Epidermal melanocyte (primary cell): ENCODE measurements around the gene FOXP4.
A peak's percentile ranks its signal among the peaks of the same experiment; 100 is the strongest.

Experiments used
- DNase-seq: peaks from one replicate; pipeline ENCODE4 v3.0.0; 2011; ENCODE audit warnings: low spot score; ENCODE audit not compliant: insufficient read length

FOXP4 gene

GRCh38 chr6:41563060-41563776, 17.0 kb downstream of the FOXP4 start:
- no peak for DNase-seq

GRCh38 chr6:41564448-41565142, 18.4 kb downstream of the FOXP4 start:
- DNase-seq: no peak

DNA sequence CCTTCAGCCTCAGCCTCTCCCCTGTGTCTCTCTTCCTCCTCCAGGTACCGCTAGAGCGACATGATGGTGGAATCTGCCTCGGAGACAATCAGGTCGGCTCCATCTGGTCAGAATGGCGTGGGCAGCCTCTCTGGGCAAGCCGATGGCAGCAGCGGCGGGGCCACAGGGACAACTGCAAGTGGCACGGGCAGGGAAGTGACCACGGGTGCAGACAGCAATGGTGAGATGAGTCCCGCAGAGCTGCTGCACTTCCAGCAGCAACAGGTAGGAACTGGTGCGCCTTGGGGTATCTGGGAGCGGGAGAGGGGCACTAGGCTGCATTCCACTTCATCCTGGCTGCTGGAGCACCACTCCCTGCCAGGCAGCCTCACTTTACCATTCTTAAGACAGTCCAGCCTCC, 19.5 kb downstream of the FOXP4 start:
- no peak for DNase-seq

- DNase-seq: no peak
Observed at GRCh38 chr6:41566961-41567360, 20.8 kb downstream of the FOXP4 start.

DNA sequence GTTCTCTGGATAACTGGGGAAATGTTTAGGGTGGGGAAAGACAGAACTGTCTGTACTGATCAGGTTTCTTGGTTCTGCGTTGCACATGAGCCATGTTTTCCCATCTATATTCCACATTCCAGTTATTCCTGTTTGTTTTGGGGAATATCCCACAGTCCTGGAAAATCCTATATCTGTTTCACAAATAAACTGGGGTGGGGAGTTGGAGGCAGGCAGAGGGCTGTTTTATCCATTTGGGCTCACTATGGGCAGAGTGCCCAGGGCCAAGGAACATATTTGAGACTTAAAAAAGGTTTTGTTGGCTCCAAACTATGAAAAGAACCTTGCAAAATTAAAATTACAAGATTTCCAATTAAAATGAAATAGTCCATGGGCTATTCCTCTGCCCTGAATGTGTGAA, 21.5 kb downstream of the FOXP4 start:
- no peak for DNase-seq

DNA sequence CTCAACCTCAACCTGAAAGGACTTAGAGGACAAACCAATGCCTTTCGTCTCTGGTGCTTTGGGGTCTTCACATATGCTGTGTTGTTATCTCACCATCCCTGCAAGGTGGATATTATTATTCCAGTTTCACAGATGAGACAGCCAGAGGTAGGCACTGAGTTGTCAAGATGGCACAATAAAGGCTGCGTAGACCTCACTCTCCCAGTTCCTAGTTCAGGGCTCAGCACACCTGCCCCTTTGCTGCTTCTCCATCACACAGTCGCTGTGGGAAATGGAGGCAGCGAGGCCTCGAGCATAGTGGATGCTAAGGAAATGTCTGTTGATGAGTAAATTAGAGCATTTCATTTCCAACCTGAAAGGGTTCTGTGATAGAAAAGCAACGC, 22.0 kb downstream of the FOXP4 start:
- DNase-seq: no peak

DNA sequence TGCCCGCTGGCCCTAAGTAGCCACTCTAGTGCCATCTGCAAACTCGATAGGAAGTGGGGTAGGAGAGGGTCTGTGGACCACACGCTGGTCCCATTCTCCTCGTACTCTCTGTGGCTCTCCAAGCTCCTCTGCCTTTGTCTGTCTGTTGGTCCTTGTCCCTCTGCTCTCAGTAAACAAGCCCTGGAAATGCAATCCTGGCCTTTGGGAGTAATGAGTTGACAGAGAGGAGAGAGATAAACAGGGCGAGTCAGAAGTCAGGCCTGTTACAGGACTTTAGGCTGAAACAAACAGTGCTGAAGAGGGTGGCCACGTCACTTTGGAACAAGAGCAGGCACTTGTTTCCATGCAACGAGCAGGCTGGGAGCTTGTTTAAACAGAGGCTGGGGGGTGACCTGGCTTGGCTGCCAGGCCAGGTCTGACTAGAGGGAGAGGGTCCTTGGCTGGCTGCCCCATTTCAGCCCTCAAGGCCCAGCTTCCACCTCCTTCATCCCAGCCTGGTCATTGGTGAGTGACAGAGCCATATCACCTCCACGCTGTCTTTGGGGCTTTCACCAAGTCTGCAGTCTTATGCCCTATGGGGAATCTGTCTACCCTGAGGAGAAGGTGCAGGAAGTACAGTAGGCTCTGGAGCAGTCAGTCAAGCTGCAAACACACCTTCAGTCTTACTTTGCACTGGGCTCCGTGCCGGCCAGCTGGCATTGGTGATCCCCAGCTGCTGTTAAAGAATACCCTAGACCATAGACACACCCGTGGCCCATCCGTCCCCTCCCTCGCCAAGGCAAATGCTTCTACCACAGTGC, 22.6 kb downstream of the FOXP4 start:
- no peak for DNase-seq

- no peak for DNase-seq
Observed at GRCh38 chr6:41570259-41570615, 24.1 kb downstream of the FOXP4 start.

- DNase-seq: no peak
Observed at GRCh38 chr6:41571021-41571780, 25.0 kb downstream of the FOXP4 start.

DNA sequence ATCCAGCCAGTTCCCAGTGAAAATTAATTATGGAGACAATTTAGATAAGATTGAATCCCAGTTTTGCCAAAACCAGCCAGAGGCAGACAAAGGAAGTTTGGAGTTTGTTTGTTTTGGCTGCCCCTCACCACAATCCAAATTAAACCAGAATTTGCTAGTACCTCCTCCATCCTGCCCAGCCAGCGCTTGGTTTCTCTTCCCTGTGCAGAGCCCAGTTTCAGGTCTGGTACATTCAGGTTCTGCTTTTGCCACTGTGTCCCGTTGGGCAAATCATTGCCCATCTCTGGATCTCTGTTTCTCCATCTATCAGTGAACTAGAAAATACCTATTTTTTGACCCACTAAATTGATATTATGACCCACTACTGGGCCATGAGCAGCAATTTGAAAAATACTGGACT, 26.4 kb downstream of the FOXP4 start:
- DNase-seq: no peak

GRCh38 chr6:41573276-41573675, 27.1 kb downstream of the FOXP4 start:
- DNase-seq: no peak

DNA sequence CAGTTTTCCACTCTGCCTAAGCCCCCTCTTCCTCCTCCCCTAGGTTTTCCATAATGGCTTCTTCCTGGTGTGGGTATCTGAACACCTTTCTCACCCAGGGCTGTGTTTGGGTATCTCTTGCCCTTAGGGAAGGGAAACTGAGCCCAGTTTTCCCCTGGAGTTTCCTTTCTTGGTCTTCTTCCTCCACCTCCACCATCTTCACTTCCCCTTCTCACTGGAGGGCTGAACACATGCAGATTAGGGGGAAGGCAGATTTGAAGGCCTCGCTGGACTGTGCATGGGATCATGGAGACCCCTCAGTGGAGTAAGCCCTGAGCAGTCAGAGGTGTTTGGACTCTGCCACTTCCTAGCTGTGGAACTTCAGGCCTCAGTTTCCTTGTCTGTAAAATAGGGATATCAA, 27.8 kb downstream of the FOXP4 start:
- no peak for DNase-seq

DNA sequence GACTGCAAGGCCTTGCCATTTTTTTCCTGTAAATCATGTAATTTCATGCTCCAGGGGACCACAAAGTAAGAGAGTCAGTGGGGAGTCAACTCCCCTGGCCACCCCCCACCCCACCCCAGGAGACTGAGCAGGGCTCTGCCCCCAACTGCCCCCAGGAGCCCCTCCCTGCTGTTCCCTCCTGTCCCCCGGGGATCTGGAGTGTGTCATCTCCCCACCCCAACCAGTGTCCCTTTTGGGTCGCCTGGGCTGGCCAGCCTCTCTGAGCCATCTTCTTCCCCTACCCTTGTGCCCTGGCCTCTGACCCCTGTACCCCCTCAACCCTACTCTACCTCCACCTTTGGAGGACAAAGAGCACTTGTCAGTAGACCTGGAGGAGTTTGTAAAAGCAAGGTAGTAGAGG, 29.4 kb downstream of the FOXP4 start:
- no peak for DNase-seq

GRCh38 chr6:41576667-41577066, 30.5 kb downstream of the FOXP4 start:
- no peak for DNase-seq

GRCh38 chr6:41577356-41578216, 31.4 kb downstream of the FOXP4 start:
- DNase-seq: no peak

DNA sequence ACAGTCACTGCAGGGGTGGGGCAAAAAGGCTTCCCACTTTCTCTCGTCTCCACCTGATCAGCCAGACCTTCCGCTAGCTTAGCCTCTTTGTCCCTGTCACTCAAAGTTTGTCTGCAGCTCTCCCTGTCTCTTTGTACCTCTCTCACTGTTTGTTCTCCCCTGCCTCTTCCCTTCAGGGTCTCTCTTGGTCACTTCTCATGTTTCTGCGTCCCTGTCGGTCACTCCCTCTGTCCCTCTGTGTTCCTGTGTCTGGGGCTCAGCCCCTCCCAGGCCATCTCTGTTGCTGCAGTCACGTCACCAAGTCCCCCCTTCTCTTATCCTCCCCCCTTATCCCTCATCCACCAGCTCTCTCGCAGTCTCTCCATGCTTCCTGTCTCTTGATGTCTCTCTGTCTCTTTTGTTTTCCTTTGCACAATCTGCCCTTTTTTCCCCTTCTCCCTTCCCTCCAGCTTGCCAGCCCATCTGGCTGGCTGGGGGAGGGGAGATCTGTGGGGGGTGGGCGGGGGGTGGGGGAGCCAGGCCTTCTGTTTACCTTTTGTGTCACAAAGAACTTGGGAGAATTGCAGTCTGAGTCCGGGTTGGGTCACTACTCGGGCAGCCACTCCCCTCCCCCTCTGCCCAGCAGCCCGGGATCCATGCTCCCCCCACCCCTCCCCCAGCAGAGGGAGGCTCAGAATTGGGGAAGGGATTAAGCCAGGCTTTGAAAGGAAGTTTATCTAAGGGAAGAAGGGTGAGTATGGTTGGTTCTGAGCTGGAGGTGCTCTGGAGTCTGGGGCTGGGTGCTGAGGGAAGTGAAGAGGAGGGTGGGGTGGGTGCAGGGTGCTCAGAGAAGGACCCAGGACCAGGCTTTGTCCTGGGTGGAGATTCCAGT, 32.3 kb downstream of the FOXP4 start:
- no peak for DNase-seq

- DNase-seq: no peak
Observed at GRCh38 chr6:41579088-41579610, 33.0 kb downstream of the FOXP4 start.

- DNase-seq: no peak
Observed at GRCh38 chr6:41580690-41581089, 34.5 kb downstream of the FOXP4 start.

DNA sequence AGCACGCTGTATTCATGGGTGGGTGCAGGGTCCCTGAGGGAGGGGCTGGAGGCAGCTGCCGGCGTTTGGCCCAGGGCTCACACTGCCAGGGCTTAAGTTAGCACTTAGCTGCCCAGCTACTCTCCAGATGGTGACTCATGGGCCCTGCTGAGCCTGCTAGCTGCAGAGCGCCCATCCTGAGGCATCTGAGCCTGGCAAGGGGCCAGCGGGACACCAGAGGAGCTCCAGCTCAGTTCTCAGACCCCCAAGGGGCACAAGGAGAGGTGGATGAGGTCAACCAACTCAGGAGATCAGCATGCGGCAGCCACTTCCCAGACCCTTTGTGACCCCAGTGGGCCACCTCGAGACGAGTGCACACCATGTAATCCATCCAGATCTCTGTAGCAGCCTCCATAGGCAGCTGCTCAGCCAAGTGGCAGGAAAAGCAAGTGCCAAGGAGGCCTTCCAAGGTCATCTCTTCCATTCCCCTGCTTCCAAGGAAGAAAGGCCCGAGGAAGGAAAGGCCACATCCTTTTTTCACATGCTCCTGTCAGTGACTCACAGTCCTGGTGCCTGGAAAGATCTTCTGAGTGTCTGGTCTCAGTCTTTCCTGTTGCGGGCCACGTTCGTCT, 35.3 kb downstream of the FOXP4 start:
- DNase-seq: peak; percentile 75
